Prostate gland (tissue), 2 donors: Measurements from ENCODE around the gene SUPT7L.

Experiments
- CTCF ChIP-seq, 4 experiments: fragments of 200-600 bp in 2 of 4; fragments of 450-650 bp in 2 of 4; sonication (generic) in 2 of 4; IDR thresholded peaks; 1 replicate in 3 of 4; 2 replicates in 1 of 4; pipeline ENCODE4 v1.5.1; 2016 to 2019; ENCODE audit warnings: antibody characterized with exemption in 4 of 4, mild to moderate bottlenecking in 2 of 4, moderate library complexity in 2 of 4
- POLR2A ChIP-seq: fragments of 450-650 bp; IDR thresholded peaks from one replicate; pipeline ENCODE4 v1.6.1; 2016; ENCODE audit warnings: antibody characterized with exemption, mild to moderate bottlenecking
- POLR2AphosphoS5 ChIP-seq: sonication (generic); formaldehyde crosslinking; IDR thresholded peaks from one replicate; pipeline ENCODE4 v1.6.1; 2017; ENCODE audit warnings: antibody characterized with exemption

- TF ChIP-seq CTCF (IDR thresholded peaks at IDR 0.05) (no peak), POLR2AphosphoS5 (no peak), POLR2A (no peak)
Measured at GRCh38 chr2:27713201-27713600, 49.8 kb upstream of the SUPT7L start.
